NCI-H2081 (cell line): ENCODE data around the gene MALRD1.

Source experiments
- DNase-seq, 2 experiments: peaks; one replicate each; lab custom pipeline; 2025; lab: John Stamatoyannopoulos, UW

The MALRD1 gene

GRCh38 chr10:19782430-19783089 is 734.0 kb downstream of the MALRD1 start:
- DNase-seq: no peak

GRCh38 chr10:19783721-19784120 is 735.1 kb downstream of the MALRD1 start:
- DNase-seq: no peak
